Left lung (tissue), 10 donors: ENCODE measurements around the gene NID2. TPM values are rescaled to one million over a fixed set of nuclear protein-coding genes. Genes with fewer than 3 reads are reported as not detected.

ENCODE experiments used
- ATAC-seq: fragments of 200-7000 bp; cut with Tn5 transposase; one replicate; pipeline ENCODE4 v1.9.1; 2020; ENCODE audit warnings: moderate library complexity
- DNase-seq, 4 donors: peaks; one replicate each; pipeline ENCODE4 v3.0.0-alpha.2; 2013 to 2020
- H3K27ac ChIP-seq, 2 donors: fragments of 200-600 bp; sonication (generic) in 1 of 2; one replicate each; pipeline versions ENCODE4 v1.5.0 to v1.8.0; 2020 to 2021
- H3K27me3 ChIP-seq, 2 donors: fragments of 200-600 bp; sonication (generic) in 1 of 2; one replicate each; pipeline versions ENCODE4 v1.5.0 to v1.8.0; 2020 to 2021
- H3K36me3 ChIP-seq, 2 donors: fragments of 200-600 bp; sonication (generic) in 1 of 2; one replicate each; pipeline versions ENCODE4 v1.5.0 to v1.8.0; 2020 to 2021
- H3K4me1 ChIP-seq, 2 donors: fragments of 200-600 bp; one replicate each; pipeline ENCODE4 v1.8.0; 2021
- H3K4me3 ChIP-seq, 2 donors: fragments of 200-600 bp; sonication (generic) in 1 of 2; one replicate each; pipeline versions ENCODE4 v1.5.0 to v1.8.0; 2020 to 2021; ENCODE audit warnings: mild to moderate bottlenecking in 1 of 2
- H3K9me3 ChIP-seq, 2 donors: fragments of 200-600 bp; sonication (generic) in 1 of 2; one replicate each; pipeline versions ENCODE4 v1.5.0 to v1.8.0; 2020 to 2021
- CTCF ChIP-seq, 2 donors: fragments of 200-600 bp; sonication (generic) in 1 of 2; IDR thresholded peaks; one replicate each; pipeline versions ENCODE4 v1.5.0 to v1.8.0; 2021; ENCODE audit warnings: antibody characterized with exemption in 2 of 2
- intact Hi-C, 2 donors: fragments of 100-400 bp; cut with DNase I; formaldehyde crosslinking; loops; one replicate each; pipeline versions ENCODE4 v1.11.2 to v1.14.2; 2022
- polyA plus RNA-seq, 6 donors: library from polyadenylated mRNA; unstranded; fragments of 120-200 nt; gene quantifications; one replicate each; pipeline ENCODE4 v1.2.1, GENCODE V29; 2013; ENCODE audit not compliant: insufficient read length in 6 of 6
- total RNA-seq, 2 donors: library from RNA; stranded (reverse); fragmentation: NEBNext Ultra II Directional; extraction: Animal tissue kit (Norgen Biotek cat#: 25700); gene quantifications; one replicate each; pipeline ENCODE4 v1.2.1, GENCODE V29; 2021
- donor health status: DM: no; HTN: yes; CAD: no.
- donor health status: DM: no; HTN: no; CAD: no.

Gene NID2
- total and polyA plus RNA-seq, 8 donors: 25.0 to 593 (median 235) TPM

- intact Hi-C loops: loop anchor here in 1 of 2 donors (10.0 kb wide), 1 partner anchor 63 kb away; no protein-coding TSS in a partner anchor
- H3K27ac ChIP-seq: peak overlapping the region; percentile 39 to 57
- H3K27me3 ChIP-seq: peaks cover 29 to 63% of the 10 kb centered on the region in 2 donors
- H3K4me1 ChIP-seq: peaks cover 5 to 26% of the 10 kb centered on the region in 2 donors
- peak; percentile 46 for ATAC-seq
- peak overlapping the region; percentile 46 to 50 for H3K4me3 ChIP-seq
- no peaks in the 10 kb centered on the region for H3K9me3 ChIP-seq
- peak in 3 of 4 donors; percentile 41 to 75 (median 49) for DNase-seq
- H3K36me3 ChIP-seq: no peaks in the 10 kb centered on the region
- no peak for TF ChIP-seq CTCF (IDR thresholded peaks at IDR 0.05)
Observed at GRCh38 chr14:52067873-52068614, 815 bp downstream of the NID2 start.

DNA sequence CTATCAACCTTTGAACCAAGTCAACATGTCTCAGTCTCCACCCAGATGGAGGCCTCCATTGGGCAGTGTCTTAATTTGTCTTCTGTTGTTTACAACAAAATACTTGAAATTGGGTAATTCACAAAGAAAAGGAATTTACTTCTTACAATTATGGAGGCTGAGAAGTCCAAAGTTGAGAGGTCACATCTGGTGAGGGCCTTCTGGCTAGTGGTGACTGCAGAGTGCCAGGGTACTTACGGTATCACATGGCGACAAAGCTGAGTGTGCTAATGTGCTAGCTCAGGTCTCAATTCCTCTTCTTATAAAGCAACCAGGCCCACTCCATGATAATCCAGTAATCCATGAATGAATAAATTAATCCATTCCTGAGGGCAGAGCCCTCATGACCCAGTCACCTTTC lies 4.7 kb downstream of the NID2 start:
- ATAC-seq: no peak

DNA sequence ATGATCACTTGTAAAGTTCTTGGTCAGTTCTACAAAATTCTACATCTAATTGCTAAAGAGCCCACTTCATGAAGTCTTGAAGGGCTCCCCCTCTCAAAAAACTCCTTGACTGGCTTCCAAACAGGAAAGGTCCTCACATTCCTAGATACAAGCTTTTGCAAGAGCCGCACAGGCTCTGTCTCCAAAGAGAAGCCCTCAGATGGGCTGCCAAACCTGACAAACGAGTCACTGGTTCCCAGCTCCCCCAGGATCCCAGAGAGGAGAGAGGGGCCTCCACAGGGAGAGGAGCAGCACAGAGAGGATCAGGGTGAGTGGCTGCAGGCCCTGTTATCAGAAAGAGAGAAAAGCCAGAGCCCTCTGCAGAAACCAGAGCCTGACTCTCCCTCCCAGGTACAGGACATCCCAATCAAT lies 5.8 kb downstream of the NID2 start:
- Histone ChIP-seq H3K9me3 (no peaks in the 10 kb centered on the region), H3K4me1 (peaks cover 20 to 21% of the 10 kb centered on the region in 2 donors), H3K4me3 (no peak overlapping the region), H3K27me3 (peaks cover 11 to 22% of the 10 kb centered on the region in 2 donors), H3K27ac (peak overlapping the region in 1 of 2 donors; percentile 10), H3K36me3 (no peaks in the 10 kb centered on the region)
- TF ChIP-seq CTCF (IDR thresholded peaks at IDR 0.05): no peak
- DNase-seq (peak in 1 of 4 donors; percentile 67), ATAC-seq (peak; percentile 54)
- intact Hi-C loops: loop anchor here in 1 of 2 donors (10.0 kb wide), 1 partner anchor 58 kb away; no protein-coding TSS in a partner anchor

More for the DNA sequence above, 4.7 kb downstream of the NID2 start:
- H3K4me3 ChIP-seq: no peak overlapping the region
- H3K36me3 ChIP-seq: no peaks in the 10 kb centered on the region
- H3K9me3 ChIP-seq: no peaks in the 10 kb centered on the region
- no peak for DNase-seq
- H3K4me1 ChIP-seq: peaks cover 20 to 32% of the 10 kb centered on the region in 2 donors
- H3K27ac ChIP-seq: no peak overlapping the region
- peaks cover 20 to 33% of the 10 kb centered on the region in 2 donors for H3K27me3 ChIP-seq
- intact Hi-C loops: loop anchor here in 1 of 2 donors (10.0 kb wide), 1 partner anchor 59 kb away; no protein-coding TSS in a partner anchor
- TF ChIP-seq CTCF (IDR thresholded peaks at IDR 0.05): no peak

GRCh38 chr14:52061890-52062289 lies 7.0 kb downstream of the NID2 start:
- Histone ChIP-seq H3K9me3 (no peaks in the 10 kb centered on the region), H3K4me3 (no peak overlapping the region), H3K27me3 (peaks cover under 1 to 10% of the 10 kb centered on the region in 2 donors), H3K27ac (no peak overlapping the region), H3K36me3 (no peaks in the 10 kb centered on the region), H3K4me1 (peaks cover 15 to 16% of the 10 kb centered on the region in 2 donors)
- intact Hi-C loops: loop anchor here in 1 of 2 donors (10.0 kb wide), 1 partner anchor 57 kb away; no protein-coding TSS in a partner anchor
- no peak for TF ChIP-seq CTCF (IDR thresholded peaks at IDR 0.05)
- DNase-seq: no peak
- no peak for ATAC-seq

DNA sequence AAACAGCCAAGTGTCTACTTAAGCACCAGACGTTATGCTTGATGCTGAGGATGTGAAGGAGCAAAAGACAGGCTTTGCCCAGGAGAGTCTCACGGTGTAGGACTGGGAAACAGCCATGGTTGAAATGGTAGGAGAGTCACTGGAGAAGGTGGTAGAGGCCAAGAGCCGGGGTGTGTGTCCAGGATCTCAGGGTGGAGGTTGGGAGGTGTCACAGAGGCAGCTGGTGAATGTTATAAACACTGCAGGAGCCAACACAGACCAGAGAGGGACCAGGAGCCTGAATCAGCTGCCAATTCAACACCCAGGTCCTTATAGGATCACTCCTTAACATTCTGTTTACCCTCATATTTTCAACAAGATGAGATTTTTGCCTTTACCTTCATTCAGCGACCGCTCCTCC lies 7.5 kb downstream of the NID2 start:
- Histone ChIP-seq H3K27me3 (peaks cover 0 to 5% of the 10 kb centered on the region in 2 donors), H3K4me3 (no peak overlapping the region), H3K4me1 (peaks cover 15 to 16% of the 10 kb centered on the region in 2 donors), H3K27ac (no peak overlapping the region), H3K9me3 (no peaks in the 10 kb centered on the region), H3K36me3 (no peaks in the 10 kb centered on the region)
- DNase-seq (no peak), ATAC-seq (no peak)
- intact Hi-C loops: loop anchor here in 1 of 2 donors (10.0 kb wide), 1 partner anchor 57 kb away; no protein-coding TSS in a partner anchor
- TF ChIP-seq CTCF (IDR thresholded peaks at IDR 0.05): no peak
